ENCODE results near the gene GRK2. TPM values are rescaled to one million over a fixed set of nuclear protein-coding genes. Genes with fewer than 3 reads are reported as not detected.

Gene GRK2
- total RNA-seq, 1 donor from 2014 or later, result 46.8 TPM

DNA sequence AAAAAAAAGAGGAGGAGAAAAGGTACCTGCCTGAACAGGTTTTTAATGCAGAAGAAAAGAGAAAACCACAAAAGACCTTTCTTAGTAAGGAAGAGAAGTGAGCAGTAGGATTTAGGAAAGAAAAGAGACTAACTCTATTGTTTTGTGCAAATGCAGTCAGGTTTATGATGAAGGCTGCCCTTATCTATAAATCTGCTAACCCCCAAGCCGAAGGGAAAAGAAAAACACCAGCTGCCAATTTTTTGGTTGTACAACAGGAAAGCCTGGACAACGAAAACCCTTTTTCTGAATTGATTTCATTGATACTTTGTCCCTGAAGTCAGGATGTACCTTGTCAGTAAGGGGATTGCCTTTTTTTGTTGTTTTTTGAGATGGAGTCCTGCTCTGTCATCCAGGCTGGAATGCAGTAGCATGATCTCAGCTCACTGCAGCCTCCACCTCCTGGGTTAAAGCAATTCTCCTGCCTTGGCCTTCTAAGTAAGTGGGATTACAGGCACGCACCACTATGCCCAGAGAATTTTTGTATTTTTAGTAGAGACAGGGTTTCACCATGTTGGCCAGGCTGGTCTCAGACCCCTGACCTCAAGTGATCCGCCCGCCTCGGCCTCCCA lies 65.9 kb downstream of the GRK2 start:
- no peak overlapping the region for H3K4me3 ChIP-seq (ENCODE audit: low read depth, low read length)
- no peak for TF ChIP-seq CTCF (conservative IDR thresholded peaks at IDR 0.05; ENCODE audit: low read depth, low read length)
- no peak for DNase-seq (ENCODE audit: low read depth)

Other genes with a start within 250 kb of the GRK2 start
- gene SYT12, start 243.3 kb upstream of the GRK2 start, total RNA-seq, result 0.43 and 0.58 TPM in 2 replicates
- 51.4 and 86.8 TPM in 2 replicates for gene RHOD, start 209.6 kb upstream of the GRK2 start, total RNA-seq
- gene KDM2A, start 147.2 kb upstream of the GRK2 start, total RNA-seq, result 28.5 and 34.1 TPM in 2 replicates
- gene ANKRD13D, start 22.8 kb downstream of the GRK2 start, total RNA-seq, result 31.6 and 32.3 TPM in 2 replicates
- gene SSH3, start 37.1 kb downstream of the GRK2 start, total RNA-seq, result 28.4 and 30.4 TPM in 2 replicates
- gene POLD4, start 87.1 kb downstream of the GRK2 start, total RNA-seq, result 68.1 and 174 TPM in 2 replicates
- 23.8 and 44.6 TPM in 2 replicates for gene CLCF1, start 107.1 kb downstream of the GRK2 start, total RNA-seq
- gene RAD9A, start 125.5 kb downstream of the GRK2 start, total RNA-seq, result 13.9 and 20.9 TPM in 2 replicates
- 359 and 365 TPM in 2 replicates for gene PPP1CA, start 135.4 kb downstream of the GRK2 start, total RNA-seq
- gene TBC1D10C, start 137.6 kb downstream of the GRK2 start, total RNA-seq, result 0.14 and 0.17 TPM in 2 replicates
- gene CARNS1, start 149.2 kb downstream of the GRK2 start, total RNA-seq, result 0.07 and 0.23 TPM in 2 replicates
- gene RPS6KB2, start 162.0 kb downstream of the GRK2 start, total RNA-seq, result 64.1 and 72.9 TPM in 2 replicates
- 1.5 and 3.6 TPM in 2 replicates for gene PTPRCAP, start 171.2 kb downstream of the GRK2 start, total RNA-seq
- gene CORO1B, start 177.0 kb downstream of the GRK2 start, total RNA-seq, result 88.8 and 137 TPM in 2 replicates
- not detected in 2 replicates for gene GPR152, start 186.3 kb downstream of the GRK2 start, total RNA-seq
- not detected in 2 replicates for gene CABP4, start 188.9 kb downstream of the GRK2 start, total RNA-seq
- gene TMEM134, start 202.8 kb downstream of the GRK2 start, total RNA-seq, result 26.1 and 74.0 TPM in 2 replicates
- 62.0 and 63.4 TPM in 2 replicates for gene AIP, start 216.6 kb downstream of the GRK2 start, total RNA-seq
- gene PITPNM1, start 238.9 kb downstream of the GRK2 start, total RNA-seq, result 58.9 and 74.1 TPM in 2 replicates
- gene CDK2AP2, start 241.7 kb downstream of the GRK2 start, total RNA-seq, result 129 and 165 TPM in 2 replicates

Data from epithelial cell of proximal tubule (primary cell).